Hepatocyte (in vitro differentiated cells): ENCODE data around the gene PDE11A.

Experiments
- EZH2 ChIP-seq: fragments of 200-600 bp; sonication (generic); IDR thresholded peaks from 2 replicates; pipeline ENCODE4 v1.6.1; 2016; ENCODE audit warnings: antibody characterized with exemption, mild to moderate bottlenecking, borderline replicate concordance
- TF ChIP-seq, protein P1 (sequence below): fragments of 200-600 bp; sonication (generic); IDR thresholded peaks from 2 replicates; pipeline ENCODE4 v1.5.1; 2016; ENCODE audit warnings: antibody characterized with exemption, mild to moderate bottlenecking; ENCODE audit not compliant: poor library complexity

DNA sequence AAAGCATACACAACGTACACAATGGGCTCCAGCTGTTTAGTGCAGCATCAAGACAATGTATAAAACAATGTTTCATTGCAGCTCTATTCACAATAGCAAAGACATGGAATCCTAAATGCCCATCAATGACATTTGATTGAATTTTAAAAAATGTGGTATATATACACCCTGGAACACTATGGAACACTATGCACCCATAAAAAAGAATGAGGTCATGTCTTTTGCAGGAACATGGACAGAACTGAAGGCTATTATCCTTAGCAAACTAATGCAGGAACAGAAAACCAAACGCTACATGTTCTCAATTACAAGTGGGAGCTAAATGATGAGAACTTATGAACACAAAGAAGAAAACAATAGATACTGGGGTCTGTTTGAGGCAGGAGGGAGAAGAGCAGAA lies 364.5 kb downstream of the PDE11A start:
- TF ChIP-seq, protein P1, sequence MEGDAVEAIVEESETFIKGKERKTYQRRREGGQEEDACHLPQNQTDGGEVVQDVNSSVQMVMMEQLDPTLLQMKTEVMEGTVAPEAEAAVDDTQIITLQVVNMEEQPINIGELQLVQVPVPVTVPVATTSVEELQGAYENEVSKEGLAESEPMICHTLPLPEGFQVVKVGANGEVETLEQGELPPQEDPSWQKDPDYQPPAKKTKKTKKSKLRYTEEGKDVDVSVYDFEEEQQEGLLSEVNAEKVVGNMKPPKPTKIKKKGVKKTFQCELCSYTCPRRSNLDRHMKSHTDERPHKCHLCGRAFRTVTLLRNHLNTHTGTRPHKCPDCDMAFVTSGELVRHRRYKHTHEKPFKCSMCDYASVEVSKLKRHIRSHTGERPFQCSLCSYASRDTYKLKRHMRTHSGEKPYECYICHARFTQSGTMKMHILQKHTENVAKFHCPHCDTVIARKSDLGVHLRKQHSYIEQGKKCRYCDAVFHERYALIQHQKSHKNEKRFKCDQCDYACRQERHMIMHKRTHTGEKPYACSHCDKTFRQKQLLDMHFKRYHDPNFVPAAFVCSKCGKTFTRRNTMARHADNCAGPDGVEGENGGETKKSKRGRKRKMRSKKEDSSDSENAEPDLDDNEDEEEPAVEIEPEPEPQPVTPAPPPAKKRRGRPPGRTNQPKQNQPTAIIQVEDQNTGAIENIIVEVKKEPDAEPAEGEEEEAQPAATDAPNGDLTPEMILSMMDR: no peak
- no peak for TF ChIP-seq EZH2
